Transverse colon (tissue), 4 donors: ENCODE results near the gene CCDC60.

Source experiments
- CTCF ChIP-seq, 5 experiments: fragments of 200-600 bp in 3 of 5; fragments of 450-650 bp in 2 of 5; sonication (generic) in 3 of 5; IDR thresholded peaks; 1 replicate in 2 of 5; 2 replicates in 3 of 5; pipeline ENCODE4 v1.5.1; 2016 to 2017; ENCODE audit warnings: antibody characterized with exemption in 5 of 5, inconsistent platforms in 3 of 5, mild to moderate bottlenecking in 2 of 5, moderate library complexity in 1 of 5
- POLR2AphosphoS5 ChIP-seq, 3 donors: sonication (generic); formaldehyde crosslinking; IDR thresholded peaks; one replicate each; pipeline ENCODE4 v1.6.1; 2016; ENCODE audit warnings: antibody characterized with exemption in 3 of 3

- TF ChIP-seq POLR2AphosphoS5 (IDR thresholded peaks at IDR 0.05) (no peak), CTCF (IDR thresholded peaks at IDR 0.05) (no peak)
Observed at GRCh38 chr12:119383206-119383605, 48.7 kb downstream of the CCDC60 start.
